ENCODE results near the gene LHX3.

LHX3 gene

DNA sequence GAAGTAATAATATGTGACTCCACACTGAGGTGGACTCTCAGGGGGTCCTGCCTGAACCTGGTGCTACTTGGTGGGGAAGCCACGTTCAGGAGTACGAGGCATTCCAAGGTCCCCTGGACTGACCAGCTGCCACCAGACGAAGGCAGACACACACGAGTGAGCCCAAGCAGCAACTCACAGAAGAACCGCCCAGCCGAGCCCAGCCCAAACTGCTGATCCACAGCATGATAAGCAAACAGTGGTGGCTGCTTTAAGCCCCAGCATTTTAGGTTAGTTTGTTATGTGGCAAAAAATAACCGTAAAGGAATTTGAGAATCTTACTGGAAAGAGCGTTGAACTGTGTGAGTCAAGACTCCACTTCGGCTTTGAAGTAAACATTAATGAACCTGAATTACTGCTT, 8.8 kb upstream of the LHX3 start:
- H3K4me3 ChIP-seq (ENCODE audit: low read depth, low read length) = no peak overlapping the region
- in situ Hi-C loops (cut with HindIII; ENCODE audit: low pct_ligation_motif_present, low sequenced_read_pairs) = no loop called here
- H3K36me3 ChIP-seq (replicated peaks) = peaks cover 12% of the 10 kb centered on the region
- no peaks in the 10 kb centered on the region for H3K27me3 ChIP-seq (replicated peaks)
- DNase-seq = no peak
- no peak overlapping the region for H3K27ac ChIP-seq
- TF ChIP-seq CTCF (IDR thresholded peaks at IDR 0.05; ENCODE audit: low read depth, low read length, missing control alignments) = no peak

GRCh38 chr9:136212345-136212950, 7.5 kb upstream of the LHX3 start:
- peaks cover 12% of the 10 kb centered on the region for H3K36me3 ChIP-seq (replicated peaks)
- TF ChIP-seq CTCF (IDR thresholded peaks at IDR 0.05; ENCODE audit: low read depth, low read length, missing control alignments) = no peak
- in situ Hi-C loops (cut with HindIII; ENCODE audit: low pct_ligation_motif_present, low sequenced_read_pairs) = no loop called here
- no peak overlapping the region for H3K4me3 ChIP-seq (ENCODE audit: low read depth, low read length)
- H3K27me3 ChIP-seq (replicated peaks) = no peaks in the 10 kb centered on the region
- DNase-seq = no peak
- H3K27ac ChIP-seq = no peak overlapping the region

- Histone ChIP-seq H3K4me3 (ENCODE audit: low read depth, low read length) (no peak overlapping the region), H3K27me3 (replicated peaks) (no peaks in the 10 kb centered on the region), H3K36me3 (replicated peaks) (peaks cover 12% of the 10 kb centered on the region), H3K27ac (no peak overlapping the region)
- no peak for DNase-seq
- TF ChIP-seq CTCF (IDR thresholded peaks at IDR 0.05; ENCODE audit: low read depth, low read length, missing control alignments) = no peak
- in situ Hi-C loops (cut with HindIII; ENCODE audit: low pct_ligation_motif_present, low sequenced_read_pairs) = no loop called here
Measured at GRCh38 chr9:136211441-136212344, 6.8 kb upstream of the LHX3 start.

GRCh38 chr9:136211006-136211405, 6.1 kb upstream of the LHX3 start:
- Histone ChIP-seq H3K36me3 (replicated peaks) (peaks cover 12% of the 10 kb centered on the region), H3K27me3 (replicated peaks) (no peaks in the 10 kb centered on the region), H3K4me3 (ENCODE audit: low read depth, low read length) (no peak overlapping the region), H3K27ac (no peak overlapping the region)
- TF ChIP-seq CTCF (IDR thresholded peaks at IDR 0.05; ENCODE audit: low read depth, low read length, missing control alignments) = no peak
- DNase-seq = no peak
- in situ Hi-C loops (cut with HindIII; ENCODE audit: low pct_ligation_motif_present, low sequenced_read_pairs) = no loop called here

GRCh38 chr9:136210276-136210675, 5.3 kb upstream of the LHX3 start:
- Histone ChIP-seq H3K36me3 (replicated peaks) (peaks cover 12% of the 10 kb centered on the region), H3K27me3 (replicated peaks) (no peaks in the 10 kb centered on the region), H3K27ac (no peak overlapping the region), H3K4me3 (ENCODE audit: low read depth, low read length) (no peak overlapping the region)
- DNase-seq = no peak
- in situ Hi-C loops (cut with HindIII; ENCODE audit: low pct_ligation_motif_present, low sequenced_read_pairs) = no loop called here
- TF ChIP-seq CTCF (IDR thresholded peaks at IDR 0.05; ENCODE audit: low read depth, low read length, missing control alignments) = no peak
